Measurements from ENCODE around the gene SOWAHC.

The SOWAHC gene

GRCh38 chr2:109629867-109630266, 15.7 kb downstream of the SOWAHC start:
- DNase-seq (ENCODE audit: low spot score): no peak
- TF ChIP-seq CTCF (IDR thresholded peaks at IDR 0.05; ENCODE audit: extremely low read depth, insufficient read depth, missing control alignments): no peak
- in situ Hi-C loops (cut with MboI; ENCODE audit: low pct_unique_long_range_greater_than_20kb, low sequenced_read_pairs, unreplicated experiment): no loop called here

GRCh38 chr2:109630441-109631430, 16.6 kb downstream of the SOWAHC start:
- no peak for DNase-seq (ENCODE audit: low spot score)
- TF ChIP-seq CTCF (IDR thresholded peaks at IDR 0.05; ENCODE audit: extremely low read depth, insufficient read depth, missing control alignments): no peak
- in situ Hi-C loops (cut with MboI; ENCODE audit: low pct_unique_long_range_greater_than_20kb, low sequenced_read_pairs, unreplicated experiment): no loop called here

GRCh38 chr2:109631741-109632140, 17.6 kb downstream of the SOWAHC start:
- DNase-seq (ENCODE audit: low spot score): no peak
- no peak for TF ChIP-seq CTCF (IDR thresholded peaks at IDR 0.05; ENCODE audit: extremely low read depth, insufficient read depth, missing control alignments)
- in situ Hi-C loops (cut with MboI; ENCODE audit: low pct_unique_long_range_greater_than_20kb, low sequenced_read_pairs, unreplicated experiment): no loop called here

GRCh38 chr2:109632158-109632789, 18.1 kb downstream of the SOWAHC start:
- no peak for TF ChIP-seq CTCF (IDR thresholded peaks at IDR 0.05; ENCODE audit: extremely low read depth, insufficient read depth, missing control alignments)
- no peak for DNase-seq (ENCODE audit: low spot score)
- in situ Hi-C loops (cut with MboI; ENCODE audit: low pct_unique_long_range_greater_than_20kb, low sequenced_read_pairs, unreplicated experiment): no loop called here

GRCh38 chr2:109633284-109633961, 19.3 kb downstream of the SOWAHC start:
- TF ChIP-seq CTCF (IDR thresholded peaks at IDR 0.05; ENCODE audit: extremely low read depth, insufficient read depth, missing control alignments): no peak
- DNase-seq (ENCODE audit: low spot score): no peak
- in situ Hi-C loops (cut with MboI; ENCODE audit: low pct_unique_long_range_greater_than_20kb, low sequenced_read_pairs, unreplicated experiment): no loop called here

Measured in GM13977 (cell line).